PC-3 (cell line): ENCODE measurements around the gene CHST14. TPM values are rescaled to one million over a fixed set of nuclear protein-coding genes. Genes with fewer than 3 reads are reported as not detected.
A peak's percentile ranks its signal among the peaks of the same experiment; 100 is the strongest.

ENCODE experiments used
- ATAC-seq: fragments of 200-7000 bp; cut with Tn5 transposase; 2 replicates; pipeline ENCODE4 v1.9.1; 2020; ENCODE audit warnings: mild to moderate bottlenecking, moderate library complexity
- BruUV-seq: library from RNA; stranded (reverse); fragments of 400-500 nt; replicated peaks from 2 replicates; lab custom pipeline; 2021; lab: Mats Ljungman, UMichigan
- CTCF ChIA-PET: fragments of 300-600 bp; sonication (Branson Sonifier 250); formaldehyde crosslinking; loops from one replicate; lab custom pipeline; 2022; ENCODE audit warnings: antibody characterized with exemption; lab: Charles Lee
- POLR2A ChIA-PET: fragments of 300-600 bp; sonication (Branson Sonifier 250); formaldehyde crosslinking; loops from one replicate; lab custom pipeline; 2022; ENCODE audit warnings: antibody characterized with exemption; ENCODE audit not compliant: unreplicated experiment; lab: Charles Lee
- DNase-seq: peaks from one replicate; pipeline ENCODE4 v3.0.0-alpha.2; 2015
- H2AFZ ChIP-seq: fragments of 300-600 bp; sonication (generic); 2 replicates; pipeline ENCODE4 v1.6.0; 2016; ENCODE audit warnings: antibody characterized with exemption, low read length
- H3F3A ChIP-seq: fragments of 300-600 bp; sonication (generic); one replicate; pipeline ENCODE4 v1.6.0; 2017; ENCODE audit warnings: antibody characterized with exemption, low read length, control low read depth, mild to moderate bottlenecking; ENCODE audit not compliant: unreplicated experiment
- H3K27ac ChIP-seq: fragments of 300-600 bp; sonication (generic); 2 replicates; pipeline ENCODE4 v1.5.1; 2016; ENCODE audit warnings: mild to moderate bottlenecking, low read length
- H3K27me3 ChIP-seq: fragments of 300-600 bp; sonication (generic); 2 replicates; pipeline ENCODE4 v1.6.1; 2016; ENCODE audit warnings: low read length, mixed read lengths
- H3K36me3 ChIP-seq: fragments of 300-600 bp; sonication (generic); 2 replicates; pipeline ENCODE4 v1.6.1; 2016; ENCODE audit warnings: low read depth, mixed run types, low read length, mixed read lengths
- H3K4me1 ChIP-seq: fragments of 300-600 bp; sonication (generic); 2 replicates; pipeline ENCODE4 v1.5.1; 2016; ENCODE audit warnings: low read length; ENCODE audit not compliant: insufficient read depth
- H3K4me2 ChIP-seq: fragments of 300-600 bp; sonication (generic); 2 replicates; pipeline ENCODE4 v1.6.0; 2016; ENCODE audit warnings: low read length
- H3K4me3 ChIP-seq: fragments of 300-600 bp; sonication (generic); 2 replicates; pipeline ENCODE4 v1.5.1; 2016; ENCODE audit warnings: mild to moderate bottlenecking, low read length, mixed read lengths
- H3K79me2 ChIP-seq: fragments of 300-600 bp; sonication (generic); 2 replicates; pipeline ENCODE4 v1.6.1; 2017; ENCODE audit warnings: low read length, mixed read lengths
- H3K9ac ChIP-seq: fragments of 300-600 bp; sonication (generic); 2 replicates; pipeline ENCODE4 v1.6.0; 2016; ENCODE audit warnings: mild to moderate bottlenecking, low read length
- H3K9me2 ChIP-seq: fragments of 300-600 bp; sonication (generic); replicated peaks from 2 replicates; pipeline ENCODE4 v1.6.1; 2016; ENCODE audit warnings: mixed run types, low read length, mixed read lengths
- H3K9me3 ChIP-seq: fragments of 300-600 bp; sonication (generic); 2 replicates; pipeline ENCODE4 v1.6.1; 2016; ENCODE audit warnings: low read length, mixed read lengths
- H4K20me1 ChIP-seq: fragments of 300-600 bp; sonication (generic); 2 replicates; pipeline ENCODE4 v1.6.1; 2016; ENCODE audit warnings: low read length, mixed read lengths
- CTCF ChIP-seq: fragments of 300-600 bp; sonication (generic); conservative IDR thresholded peaks from 2 replicates; pipeline ENCODE4 v1.5.1; 2017; ENCODE audit warnings: antibody characterized with exemption, low read depth, mild to moderate bottlenecking, low read length
- EZH2 ChIP-seq: fragments of 300-600 bp; sonication (generic); IDR thresholded peaks from one replicate; pipeline ENCODE4 v1.6.1; 2017; ENCODE audit warnings: antibody characterized with exemption, mild to moderate bottlenecking, low read length; ENCODE audit not compliant: unreplicated experiment
- EZH2phosphoT487 ChIP-seq: fragments of 300-600 bp; sonication (generic); IDR thresholded peaks from 2 replicates; pipeline ENCODE4 v1.6.1; 2018; ENCODE audit warnings: mild to moderate bottlenecking, antibody characterized with exemption, low read length, borderline replicate concordance
- intact Hi-C: fragments of 100-400 bp; cut with micrococcal nuclease; formaldehyde crosslinking; loops from 2 replicates; pipeline ENCODE4 v1.9.0; 2023
- total RNA-seq: library from RNA; depleted of rRNA; stranded (reverse); fragments of >200 nt; gene quantifications from 2 replicates; pipeline ENCODE4 v1.2.3, GENCODE V29; 2014

CHST14 gene
- total RNA-seq, 1 experiment from 2014 or later = 13.0 TPM

GRCh38 chr15:40436116-40436891 is 34.5 kb upstream of the CHST14 start:
- Histone ChIP-seq H2AFZ (peak overlapping the region; percentile 74), H3K4me3 (peak overlapping the region; percentile 50), H3F3A (no peaks in the 10 kb centered on the region), H3K4me1 (peaks cover 13% of the 10 kb centered on the region), H4K20me1 (no peaks in the 10 kb centered on the region), H3K9me3 (no peaks in the 10 kb centered on the region), H3K27me3 (no peaks in the 10 kb centered on the region), H3K36me3 (no peaks in the 10 kb centered on the region), H3K79me2 (no peaks in the 10 kb centered on the region; the same call in 1 of the 2 replicates), H3K9me2 (no peaks in the 10 kb centered on the region), H3K4me2 (peak overlapping the region; percentile 80), H3K9ac (no peak overlapping the region), H3K27ac (no peak overlapping the region)
- TF ChIP-seq EZH2 (no peak), CTCF (no peak), EZH2phosphoT487 (no peak)
- intact Hi-C loops = no loop called here
- no TSS peak for BruUV-seq
- ChIA-PET CTCF (interaction anchor here (0.5 kb wide), 1 partner anchor 350 kb away, joined by 3 read pairs; no protein-coding TSS in a partner anchor), POLR2A (no interaction called here)
- ATAC-seq = no peak
- no peak for DNase-seq

- Histone ChIP-seq H3K4me2 (peak overlapping the region; percentile 80; the same call in 1 of the 2 replicates), H3K9me2 (no peaks in the 10 kb centered on the region), H3K9ac (no peak overlapping the region), H3K27ac (no peak overlapping the region), H3F3A (no peaks in the 10 kb centered on the region), H3K4me1 (peaks cover 13% of the 10 kb centered on the region), H3K36me3 (no peaks in the 10 kb centered on the region), H3K27me3 (no peaks in the 10 kb centered on the region), H2AFZ (no peak overlapping the region), H3K4me3 (no peak overlapping the region), H4K20me1 (0 out of 2 replicates have a peak, but pooled peaks cover under 1% of the 10 kb centered on the region), H3K9me3 (no peaks in the 10 kb centered on the region), H3K79me2 (peaks cover 6% of the 10 kb centered on the region)
- no peak for TF ChIP-seq CTCF
- TF ChIP-seq EZH2 = no peak
- no peak for TF ChIP-seq EZH2phosphoT487
- intact Hi-C loops = no loop called here
- ChIA-PET CTCF (no interaction called here), POLR2A (no interaction called here)
- DNase-seq (no peak), ATAC-seq (no peak)
- no TSS peak for BruUV-seq
These were observed 33.7 kb upstream of the CHST14 start for GRCh38 chr15:40436892-40437751.
